GM06990 (cell line): ENCODE results near the gene ARAF.

Experiments
- DNase-seq: peaks from one replicate; pipeline ENCODE4 v3.0.0-alpha.2; 2011; ENCODE audit not compliant: insufficient read length; ENCODE audit errors: extremely low read depth
- H3K27me3 ChIP-seq: replicated peaks from 2 replicates; pipeline ENCODE4 v1.6.0; 2011; ENCODE audit warnings: low read length; ENCODE audit not compliant: control insufficient read depth, insufficient read depth
- H3K36me3 ChIP-seq: 2 replicates; pipeline ENCODE4 v1.5.1; 2011; ENCODE audit warnings: low read length; ENCODE audit not compliant: control insufficient read depth, insufficient read depth
- H3K4me3 ChIP-seq: replicated peaks from 2 replicates; pipeline ENCODE4 v1.5.1; 2011; ENCODE audit warnings: low read depth, mild to moderate bottlenecking, control low read depth, low read length
- TF ChIP-seq, protein P1 (sequence below): IDR thresholded peaks from 2 replicates; pipeline ENCODE4 v1.5.1; 2011; ENCODE audit warnings: low read length, control low read depth, mild to moderate bottlenecking, inconsistent platforms; ENCODE audit not compliant: insufficient read depth, poor library complexity, severe bottlenecking

The ARAF gene

DNA sequence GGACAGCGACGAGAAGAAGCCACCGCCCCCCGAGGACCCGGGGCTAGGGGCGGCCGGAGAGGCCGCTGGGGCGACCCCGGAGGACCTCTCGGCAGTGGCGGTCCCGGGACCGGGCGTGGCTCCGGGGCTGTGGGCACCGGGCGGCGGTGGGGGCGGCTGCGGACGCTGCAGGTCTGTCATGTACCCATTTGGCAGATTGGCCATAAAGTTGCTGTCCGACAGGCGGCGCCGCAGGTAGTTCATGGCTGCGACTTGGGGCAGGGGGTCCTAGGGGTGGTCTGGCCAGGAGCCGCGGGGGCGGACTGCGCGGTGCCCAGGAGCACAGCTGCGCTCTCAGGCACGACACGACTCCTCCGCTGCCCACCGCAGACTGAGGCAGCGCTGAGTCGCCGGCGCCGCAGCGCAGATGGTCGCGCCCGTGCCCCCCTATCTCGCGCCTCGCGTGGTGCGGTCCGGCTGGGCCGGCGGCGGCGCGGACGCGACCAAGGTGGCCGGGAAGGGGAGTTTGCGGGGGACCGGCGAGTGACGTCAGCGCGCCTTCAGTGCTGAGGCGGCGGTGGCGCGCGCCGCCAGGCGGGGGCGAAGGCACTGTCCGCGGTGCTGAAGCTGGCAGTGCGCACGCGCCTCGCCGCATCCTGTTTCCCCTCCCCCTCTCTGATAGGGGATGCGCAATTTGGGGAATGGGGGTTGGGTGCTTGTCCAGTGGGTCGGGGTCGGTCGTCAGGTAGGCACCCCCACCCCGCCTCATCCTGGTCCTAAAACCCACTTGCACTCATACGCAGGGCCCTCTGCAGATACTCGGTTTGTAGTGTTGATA lies 58.7 kb downstream of the ARAF start, which contains the start of gene SYN1:
Gene SYN1, minus strand, starts transcription at position 372 of the 817 bp plus-strand sequence. Its CDS starts 129 bp downstream, at position 243.
- Histone ChIP-seq H3K4me3 (peak within 1 kb of the TSS; percentile 56), H3K36me3 (no peaks in the 10 kb centered on the region), H3K27me3 (no peaks in the 10 kb centered on the region)
- TF ChIP-seq, protein P1, sequence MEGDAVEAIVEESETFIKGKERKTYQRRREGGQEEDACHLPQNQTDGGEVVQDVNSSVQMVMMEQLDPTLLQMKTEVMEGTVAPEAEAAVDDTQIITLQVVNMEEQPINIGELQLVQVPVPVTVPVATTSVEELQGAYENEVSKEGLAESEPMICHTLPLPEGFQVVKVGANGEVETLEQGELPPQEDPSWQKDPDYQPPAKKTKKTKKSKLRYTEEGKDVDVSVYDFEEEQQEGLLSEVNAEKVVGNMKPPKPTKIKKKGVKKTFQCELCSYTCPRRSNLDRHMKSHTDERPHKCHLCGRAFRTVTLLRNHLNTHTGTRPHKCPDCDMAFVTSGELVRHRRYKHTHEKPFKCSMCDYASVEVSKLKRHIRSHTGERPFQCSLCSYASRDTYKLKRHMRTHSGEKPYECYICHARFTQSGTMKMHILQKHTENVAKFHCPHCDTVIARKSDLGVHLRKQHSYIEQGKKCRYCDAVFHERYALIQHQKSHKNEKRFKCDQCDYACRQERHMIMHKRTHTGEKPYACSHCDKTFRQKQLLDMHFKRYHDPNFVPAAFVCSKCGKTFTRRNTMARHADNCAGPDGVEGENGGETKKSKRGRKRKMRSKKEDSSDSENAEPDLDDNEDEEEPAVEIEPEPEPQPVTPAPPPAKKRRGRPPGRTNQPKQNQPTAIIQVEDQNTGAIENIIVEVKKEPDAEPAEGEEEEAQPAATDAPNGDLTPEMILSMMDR, result peak; percentile 29
- peak; percentile 87 for DNase-seq

DNA sequence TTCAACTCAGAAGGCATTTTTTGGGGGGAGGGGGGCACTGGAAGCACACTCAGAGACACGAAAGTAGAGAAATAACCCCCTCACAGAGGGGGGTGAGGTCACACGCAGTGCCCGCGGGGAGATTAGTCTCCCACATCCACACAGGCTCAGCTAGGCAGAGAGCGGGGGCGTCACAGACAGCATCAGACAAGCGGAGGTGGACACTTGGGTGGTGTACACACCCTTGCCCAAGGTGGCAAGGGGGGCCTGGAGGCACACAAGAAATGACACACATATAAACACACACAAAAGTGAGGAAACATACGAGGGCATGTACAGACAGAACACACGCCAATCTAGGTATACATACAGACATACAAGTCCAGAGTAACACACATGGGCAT lies 59.3 kb downstream of the ARAF start:
- Histone ChIP-seq H3K36me3 (no peaks in the 10 kb centered on the region), H3K27me3 (no peaks in the 10 kb centered on the region), H3K4me3 (no peak overlapping the region)
- TF ChIP-seq, protein P1, result no peak
- no peak for DNase-seq
